ENCODE measurements around the gene APBA1.
"Not testable (repeated sequence)": the region's sequence is repeated elsewhere in the genome, so short reads cannot be mapped to it uniquely, and the experiment has no call there.

Gene APBA1

GRCh38 chr9:69603656-69604055 is 68.5 kb downstream of the APBA1 start:
- DNase-seq, result no peak

- no peak for DNase-seq
Observed at GRCh38 chr9:69602773-69603172, 69.4 kb downstream of the APBA1 start.

DNA sequence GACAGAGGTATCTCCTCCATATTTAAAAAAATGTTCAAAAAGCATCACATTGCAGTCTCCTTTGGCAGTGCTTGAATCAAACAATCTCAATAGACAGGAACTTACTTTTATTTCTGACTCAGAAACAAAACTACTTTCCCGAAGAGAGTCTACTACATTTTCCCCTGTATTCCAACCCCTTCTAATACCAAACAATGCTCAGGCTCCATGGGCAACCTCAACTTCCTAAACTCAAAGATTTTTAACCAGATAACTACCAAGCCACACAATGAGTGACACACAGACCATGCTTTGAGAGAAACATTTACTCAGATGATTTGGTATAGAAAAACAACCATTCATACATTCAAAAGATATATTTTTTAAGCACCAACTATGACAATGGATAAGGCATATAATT is 70.5 kb downstream of the APBA1 start:
- no peak for DNase-seq

- DNase-seq, result no peak
Observed at GRCh38 chr9:69600314-69601047, 71.7 kb downstream of the APBA1 start.

DNA sequence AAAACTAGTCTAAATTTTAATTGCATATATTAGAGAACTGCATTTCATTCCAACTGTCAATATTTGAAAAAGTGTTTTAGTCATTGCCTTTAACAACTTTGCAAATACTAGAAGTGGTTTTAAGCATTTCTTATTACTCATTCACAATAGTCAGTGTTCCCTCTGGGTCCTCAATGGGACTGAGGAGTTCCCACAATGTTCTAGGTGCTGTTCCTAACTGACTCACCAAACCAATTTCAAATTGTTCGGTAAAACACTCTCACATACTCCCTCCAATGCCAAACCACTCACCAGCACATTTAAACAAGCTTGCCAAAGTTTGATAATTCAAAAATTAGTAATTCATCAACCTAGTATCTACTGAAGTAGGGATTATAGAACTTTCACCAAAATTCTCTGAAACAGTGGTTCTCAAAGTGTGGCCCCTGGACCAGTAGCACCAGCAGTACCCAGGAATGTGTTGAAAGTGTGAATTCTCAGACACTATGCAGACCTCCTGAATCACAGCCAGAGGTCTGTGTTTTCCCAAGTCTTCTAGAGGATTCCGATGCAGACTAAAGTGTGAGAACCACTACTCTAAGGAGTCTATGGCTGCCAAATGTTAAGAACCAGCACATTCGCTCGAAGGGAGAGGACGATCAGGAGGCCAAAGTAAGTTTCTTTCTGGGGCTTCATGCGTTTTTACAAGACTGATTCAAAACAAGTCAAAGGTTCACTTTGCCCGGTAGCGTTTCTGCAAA is 72.8 kb downstream of the APBA1 start:
- no peak for DNase-seq

GRCh38 chr9:69596906-69597305 is 75.3 kb downstream of the APBA1 start:
- DNase-seq, result not testable (repeated sequence)

- DNase-seq, result no peak
Observed at GRCh38 chr9:69594180-69594579, 78.0 kb downstream of the APBA1 start.

DNA sequence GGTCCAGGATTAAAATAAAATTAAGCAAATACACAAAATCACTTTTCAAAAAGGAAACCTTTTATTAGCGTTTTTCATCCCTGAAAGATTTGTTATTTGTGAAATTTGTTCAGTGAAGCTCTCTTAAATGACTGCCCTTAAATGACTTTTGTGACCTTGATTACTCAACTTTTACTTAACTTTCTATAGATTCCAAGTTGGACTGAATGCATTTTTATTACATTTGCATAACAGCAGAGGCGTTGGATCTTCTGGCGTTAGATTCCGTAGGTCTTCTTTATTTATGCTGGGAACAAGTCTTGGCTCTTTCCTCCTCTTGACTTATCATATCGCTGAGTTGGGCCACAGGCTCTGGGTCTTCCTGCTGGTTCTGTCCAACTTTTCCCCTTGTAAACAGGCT is 78.4 kb downstream of the APBA1 start:
- no peak for DNase-seq

GRCh38 chr9:69593301-69593700 is 78.9 kb downstream of the APBA1 start:
- DNase-seq, result no peak

DNA sequence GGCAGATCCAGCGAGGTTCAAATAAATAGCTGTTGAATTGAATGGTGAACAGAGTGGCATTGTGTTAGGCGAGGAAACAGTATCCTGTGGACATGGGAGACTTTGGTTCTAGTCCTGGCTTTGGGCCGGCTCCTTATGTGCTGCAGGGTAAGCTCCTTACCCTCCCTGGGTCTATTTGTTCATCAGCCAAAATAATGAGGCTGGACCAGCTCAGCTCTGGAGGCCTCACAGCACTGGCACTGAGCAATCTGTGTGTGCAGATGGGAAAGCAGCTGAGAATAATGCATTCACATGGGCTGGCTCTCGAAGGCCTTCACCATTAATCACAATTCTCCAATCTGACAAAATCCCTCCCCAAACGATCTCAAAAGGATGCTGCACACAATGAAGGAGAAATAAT is 81.9 kb downstream of the APBA1 start:
- DNase-seq, result no peak

DNA sequence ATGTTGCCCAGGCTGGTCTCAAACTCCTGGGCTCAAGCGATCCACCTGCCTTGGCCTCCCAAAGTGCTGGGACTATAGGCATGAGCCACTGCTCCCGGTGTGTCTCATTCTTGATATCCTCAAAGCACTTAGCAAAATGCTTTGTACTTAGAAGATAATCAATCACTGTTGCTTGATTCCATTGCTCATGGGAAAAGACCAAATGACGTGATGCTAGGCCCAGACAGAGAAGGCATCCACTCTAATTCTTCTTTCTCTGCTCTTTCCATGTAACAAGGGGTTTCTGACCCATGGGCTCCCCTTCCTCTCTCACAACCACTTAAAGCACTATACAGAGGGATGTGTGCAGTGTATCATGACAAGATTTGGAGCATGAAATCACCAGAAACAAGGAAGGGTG is 83.0 kb downstream of the APBA1 start:
- no peak for DNase-seq

DNA sequence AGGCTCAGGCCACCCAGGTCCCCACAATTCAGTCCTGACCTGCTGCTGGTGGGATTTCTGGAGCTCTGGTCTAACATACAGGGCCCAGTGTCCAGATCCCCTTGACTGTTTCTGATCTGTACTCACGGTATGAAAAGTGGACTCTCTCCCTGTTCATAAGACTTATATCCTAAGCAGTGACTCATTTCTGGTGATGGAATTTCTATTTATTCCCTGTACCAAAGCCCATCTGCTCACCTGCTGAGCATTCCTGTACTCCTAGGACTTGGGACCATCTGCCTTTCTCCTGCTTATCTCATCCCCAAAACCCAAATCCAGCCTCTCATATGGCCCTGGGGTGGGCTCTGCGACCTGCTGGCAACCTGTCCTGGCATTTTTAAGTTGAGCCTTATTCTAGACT is 86.6 kb downstream of the APBA1 start:
- no peak for DNase-seq

DNA sequence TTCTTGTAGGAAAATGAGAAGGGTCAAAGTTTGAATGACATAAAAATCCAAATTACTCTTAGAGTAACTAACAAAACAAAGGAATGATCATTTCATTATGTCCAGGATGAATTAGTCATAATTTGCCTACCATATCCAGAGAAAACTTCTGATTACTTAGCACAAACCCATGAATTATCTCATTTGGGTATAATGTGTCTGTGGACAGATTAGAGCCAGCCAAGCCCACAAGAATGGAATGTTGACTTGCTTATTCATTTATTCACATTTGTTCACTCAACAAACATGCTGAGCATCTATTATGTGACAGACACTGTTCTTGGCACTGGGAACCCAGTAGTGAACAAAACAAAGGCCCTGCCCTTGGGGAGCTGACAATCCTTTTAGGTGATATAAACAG is 87.4 kb downstream of the APBA1 start:
- no peak for DNase-seq

DNA sequence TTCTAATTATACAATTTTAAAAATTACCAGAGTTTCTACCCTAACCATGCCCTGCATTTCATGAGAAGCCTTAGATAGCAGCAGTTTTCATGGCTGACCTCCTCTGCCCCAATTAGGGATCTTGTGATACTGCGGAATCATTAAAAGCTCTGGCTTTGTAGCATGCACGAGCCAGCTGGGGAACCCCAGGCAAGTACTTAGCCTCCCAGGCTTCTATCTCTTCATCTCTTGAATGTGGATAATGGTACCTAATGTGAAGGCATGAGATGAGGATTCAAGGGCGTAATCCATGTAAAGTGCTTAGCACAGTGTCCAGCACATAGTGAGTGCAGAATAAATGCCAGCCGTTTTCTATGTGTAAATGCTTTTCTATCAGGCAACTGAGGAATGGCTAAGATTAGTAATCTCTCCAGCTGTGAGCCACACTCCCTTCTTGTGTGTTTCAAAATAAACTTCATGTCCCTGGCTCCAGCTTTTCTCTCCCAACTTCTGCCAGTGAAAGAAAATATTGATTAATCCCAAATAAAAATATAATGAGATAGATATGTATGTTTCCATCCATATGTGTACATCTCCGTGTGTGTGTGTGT is 88.4 kb downstream of the APBA1 start:
- no peak for DNase-seq

GRCh38 chr9:69582544-69583297 is 89.5 kb downstream of the APBA1 start:
- DNase-seq, result no peak

DNA sequence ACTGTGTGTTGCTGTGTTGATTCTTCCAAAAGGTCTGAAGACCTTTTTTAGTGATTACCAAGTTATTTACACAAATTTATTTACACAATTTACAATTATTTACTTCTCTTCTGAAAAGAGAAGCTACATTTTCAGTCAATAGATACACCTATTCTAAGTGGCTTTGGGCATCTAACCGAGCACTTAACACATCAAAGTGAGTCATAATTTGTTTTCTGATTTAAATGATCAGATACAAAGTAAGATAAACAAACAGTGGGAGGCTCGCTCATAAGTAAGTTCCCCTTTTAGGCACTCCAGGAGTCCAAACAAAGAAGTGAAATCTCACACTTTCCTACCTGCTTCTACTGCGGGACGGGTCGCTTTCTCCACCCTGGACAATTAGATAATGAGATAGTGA is 90.2 kb downstream of the APBA1 start:
- no peak for DNase-seq

GRCh38 chr9:69580582-69581214 is 91.5 kb downstream of the APBA1 start:
- DNase-seq, result no peak

- no peak for DNase-seq
Observed at GRCh38 chr9:69579760-69580581, 92.2 kb downstream of the APBA1 start.

DNA sequence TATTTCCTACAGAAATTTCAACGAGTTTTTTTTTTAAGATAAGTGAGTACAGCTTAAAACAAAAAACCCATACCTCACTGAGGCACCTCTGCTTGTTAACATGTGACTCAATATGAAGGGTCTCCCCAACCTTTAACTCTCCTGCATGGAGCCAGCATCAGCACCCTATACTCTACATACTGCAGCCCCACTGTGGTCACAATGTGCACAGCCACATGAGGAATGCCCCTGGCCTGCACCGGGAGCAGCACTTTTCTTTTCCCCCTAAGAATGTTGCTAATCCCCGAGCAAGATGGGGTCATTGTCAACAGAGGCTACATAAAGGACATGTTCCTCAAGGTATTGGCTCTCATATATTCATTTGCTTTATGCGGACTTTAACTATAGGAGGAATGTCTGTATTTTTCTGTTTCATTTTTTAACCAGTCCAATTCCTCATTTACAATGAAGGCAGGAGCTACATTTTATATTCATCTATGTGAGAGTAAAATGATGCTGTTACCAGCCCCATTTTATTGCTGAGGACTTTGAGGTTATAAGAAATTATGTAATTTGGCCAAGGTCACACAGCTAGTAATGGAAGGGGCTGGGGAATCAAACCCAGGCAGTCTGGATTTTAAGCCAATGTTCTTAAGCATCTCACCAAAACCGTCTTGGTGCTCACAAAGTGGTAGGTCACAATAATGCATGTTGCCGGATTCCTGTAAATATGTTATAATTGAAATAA is 93.0 kb downstream of the APBA1 start:
- DNase-seq, result no peak

DNA sequence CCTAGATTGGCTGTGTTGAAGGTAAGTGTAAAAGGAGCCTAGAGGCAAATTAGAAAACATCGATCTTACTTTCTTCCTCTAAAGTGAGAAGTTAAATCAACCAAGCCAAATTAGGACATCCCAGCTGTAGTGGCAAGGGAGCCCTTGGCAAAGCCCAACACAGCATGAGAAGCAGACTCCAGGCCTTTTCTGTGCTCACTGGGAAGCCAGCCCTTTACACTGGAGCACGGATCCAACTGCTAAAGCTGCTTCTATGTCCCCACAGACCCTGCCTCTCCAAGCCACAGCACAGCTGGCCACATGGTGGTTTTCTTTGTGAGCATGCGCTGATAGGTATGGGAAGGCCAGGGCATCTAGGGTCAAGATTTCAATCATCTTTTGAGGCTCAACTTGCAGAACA is 94.1 kb downstream of the APBA1 start:
- DNase-seq, result no peak

- no peak for DNase-seq
Observed at GRCh38 chr9:69577123-69577522, 95.0 kb downstream of the APBA1 start.
